ENCODE measurements around the gene KIF5C.
"Not testable (repeated sequence)": the region's sequence is repeated elsewhere in the genome, so short reads cannot be mapped to it uniquely, and the experiment has no call there.

Gene KIF5C

GRCh38 chr2:148967578-148967977 lies 92.6 kb downstream of the KIF5C start:
- DNase-seq: no peak

GRCh38 chr2:148968301-148968700 lies 93.3 kb downstream of the KIF5C start:
- DNase-seq: no peak

- no peak for DNase-seq
Observed at GRCh38 chr2:148968776-148969319, 93.8 kb downstream of the KIF5C start.

GRCh38 chr2:148969659-148970061 lies 94.6 kb downstream of the KIF5C start:
- DNase-seq: no peak

- no peak for DNase-seq
Observed at GRCh38 chr2:148970385-148970784, 95.4 kb downstream of the KIF5C start.

- DNase-seq: no peak
Observed at GRCh38 chr2:148971547-148971946, 96.5 kb downstream of the KIF5C start.

- no peak for DNase-seq
Observed at GRCh38 chr2:148974095-148974494, 99.1 kb downstream of the KIF5C start.

- no peak for DNase-seq
Observed at GRCh38 chr2:148978026-148978685, 103.1 kb downstream of the KIF5C start.

GRCh38 chr2:148978706-148979105 lies 103.7 kb downstream of the KIF5C start:
- DNase-seq: no peak

- no peak for DNase-seq
Observed at GRCh38 chr2:148979164-148979918, 104.3 kb downstream of the KIF5C start.

GRCh38 chr2:148979919-148980277 lies 104.9 kb downstream of the KIF5C start:
- DNase-seq: no peak

GRCh38 chr2:148980496-148980895 lies 105.5 kb downstream of the KIF5C start:
- not testable (repeated sequence) for DNase-seq

- no peak for DNase-seq
Observed at GRCh38 chr2:148981324-148981723, 106.3 kb downstream of the KIF5C start.

GRCh38 chr2:148981781-148982180 lies 106.8 kb downstream of the KIF5C start:
- DNase-seq: no peak

- DNase-seq: no peak
Observed at GRCh38 chr2:148982282-148982681, 107.3 kb downstream of the KIF5C start.

GRCh38 chr2:148983896-148984295 lies 108.9 kb downstream of the KIF5C start:
- no peak for DNase-seq

- DNase-seq: no peak
Observed at GRCh38 chr2:148984449-148984848, 109.4 kb downstream of the KIF5C start.

GRCh38 chr2:148987286-148987685 lies 112.3 kb downstream of the KIF5C start:
- no peak for DNase-seq

GRCh38 chr2:148988337-148988736 lies 113.3 kb downstream of the KIF5C start:
- DNase-seq: no peak

- DNase-seq: no peak
Observed at GRCh38 chr2:148989882-148990493, 115.0 kb downstream of the KIF5C start.

- DNase-seq: no peak
Observed at GRCh38 chr2:148990968-148991367, 115.9 kb downstream of the KIF5C start.

GRCh38 chr2:148992448-148992847 lies 117.4 kb downstream of the KIF5C start:
- no peak for DNase-seq

GRCh38 chr2:148993351-148993750 lies 118.3 kb downstream of the KIF5C start:
- no peak for DNase-seq

GRCh38 chr2:148994341-148994740 lies 119.3 kb downstream of the KIF5C start:
- peak; percentile 10 for DNase-seq

Data from SHP77 treated with DMSO at 0.1 percent for 48 hours (cell line).